SIG-M5 treated with dmso at 0.1 percent for 504 hours (cell line): Measurements from ENCODE around the gene FLT3.
"Not testable (repeated sequence)": the region's sequence is repeated elsewhere in the genome, so short reads cannot be mapped to it uniquely, and the experiment has no call there.

Experiments
- DNase-seq: peaks from one replicate; lab custom pipeline; 2025; ENCODE audit not compliant: unreplicated experiment; lab: John Stamatoyannopoulos, UW

FLT3 gene

GRCh38 chr13:28101886-28102285 lies 1.5 kb upstream of the FLT3 start:
- DNase-seq: peak; percentile 95

GRCh38 chr13:28099396-28100149 lies 803 bp downstream of the FLT3 start:
- no peak for DNase-seq

- DNase-seq: no peak
Observed at GRCh38 chr13:28097503-28097902, 2.9 kb downstream of the FLT3 start.

- peak; percentile 92 for DNase-seq
Observed at GRCh38 chr13:28094306-28094705, 6.1 kb downstream of the FLT3 start.

GRCh38 chr13:28093881-28094280 lies 6.5 kb downstream of the FLT3 start:
- DNase-seq: peak; percentile 54

- no peak for DNase-seq
Observed at GRCh38 chr13:28092431-28092830, 7.9 kb downstream of the FLT3 start.

GRCh38 chr13:28089065-28089464 lies 11.3 kb downstream of the FLT3 start:
- DNase-seq: no peak

GRCh38 chr13:28077820-28078219 lies 22.6 kb downstream of the FLT3 start:
- not testable (repeated sequence) for DNase-seq

GRCh38 chr13:28077231-28077630 lies 23.1 kb downstream of the FLT3 start:
- DNase-seq: no peak

GRCh38 chr13:28071424-28071823 lies 29.0 kb downstream of the FLT3 start:
- no peak for DNase-seq

- DNase-seq: no peak
Observed at GRCh38 chr13:28067491-28067890, 32.9 kb downstream of the FLT3 start.

- DNase-seq: peak; percentile 64
Observed at GRCh38 chr13:28058866-28059613, 41.3 kb downstream of the FLT3 start.

- DNase-seq: no peak
Observed at GRCh38 chr13:28056970-28057712, 43.2 kb downstream of the FLT3 start.

- DNase-seq: no peak
Observed at GRCh38 chr13:28056426-28056825, 44.0 kb downstream of the FLT3 start.

GRCh38 chr13:28055357-28055756 lies 45.0 kb downstream of the FLT3 start:
- DNase-seq: peak; percentile 13

GRCh38 chr13:28052945-28053344 lies 47.4 kb downstream of the FLT3 start:
- peak; percentile 83 for DNase-seq

GRCh38 chr13:28049880-28050875 lies 50.2 kb downstream of the FLT3 start:
- no peak for DNase-seq

GRCh38 chr13:28049215-28049614 lies 51.2 kb downstream of the FLT3 start:
- DNase-seq: no peak

GRCh38 chr13:28048768-28049167 lies 51.6 kb downstream of the FLT3 start:
- no peak for DNase-seq

GRCh38 chr13:28047757-28048388 lies 52.5 kb downstream of the FLT3 start:
- DNase-seq: peak; percentile 81
